RWPE2 (cell line): ENCODE data around the gene ATG16L1.

Experiments used
- ATAC-seq: fragments of 200-7000 bp; cut with Tn5 transposase; 3 replicates; pipeline ENCODE4 v1.9.1; 2021; ENCODE audit warnings: low read depth
- DNase-seq: peaks from one replicate; pipeline ENCODE4 v3.0.0-alpha.2; 2020; ENCODE audit warnings: low spot score
- H3K27ac ChIP-seq: fragments of 450-650 bp; 2 replicates; pipeline ENCODE4 v1.5.1; 2017; ENCODE audit warnings: mild to moderate bottlenecking; ENCODE audit not compliant: poor library complexity, severe bottlenecking
- H3K27me3 ChIP-seq: fragments of 250-450 bp; sonication (Bioruptor Pico); 2 replicates; pipeline ENCODE4 v1.5.1; 2021; ENCODE audit warnings: mild to moderate bottlenecking, moderate library complexity; ENCODE audit not compliant: insufficient read depth, poor library complexity, severe bottlenecking
- H3K36me3 ChIP-seq: fragments of 250-450 bp; sonication (Bioruptor Pico); 2 replicates; pipeline ENCODE4 v1.5.1; 2020; ENCODE audit warnings: low read depth, mild to moderate bottlenecking, moderate library complexity
- H3K4me1 ChIP-seq: fragments of 250-450 bp; sonication (Bioruptor Pico); 2 replicates; pipeline ENCODE4 v1.5.1; 2021; ENCODE audit warnings: mild to moderate bottlenecking, moderate library complexity; ENCODE audit not compliant: insufficient read depth, poor library complexity, severe bottlenecking
- H3K4me3 ChIP-seq: fragments of 250-450 bp; sonication (Bioruptor Pico); 2 replicates; pipeline ENCODE4 v1.5.1; 2021; ENCODE audit warnings: mild to moderate bottlenecking, moderate library complexity; ENCODE audit not compliant: severe bottlenecking
- H3K9me3 ChIP-seq: fragments of 250-450 bp; sonication (Bioruptor Pico); 2 replicates; pipeline ENCODE4 v1.5.1; 2021; ENCODE audit warnings: mild to moderate bottlenecking, moderate library complexity; ENCODE audit not compliant: severe bottlenecking
- CTCF ChIP-seq: fragments of 450-650 bp; IDR thresholded peaks from one replicate; pipeline ENCODE4 v1.5.1; 2017; ENCODE audit warnings: mild to moderate bottlenecking, moderate library complexity; ENCODE audit not compliant: poor library complexity, severe bottlenecking

The ATG16L1 gene

DNA sequence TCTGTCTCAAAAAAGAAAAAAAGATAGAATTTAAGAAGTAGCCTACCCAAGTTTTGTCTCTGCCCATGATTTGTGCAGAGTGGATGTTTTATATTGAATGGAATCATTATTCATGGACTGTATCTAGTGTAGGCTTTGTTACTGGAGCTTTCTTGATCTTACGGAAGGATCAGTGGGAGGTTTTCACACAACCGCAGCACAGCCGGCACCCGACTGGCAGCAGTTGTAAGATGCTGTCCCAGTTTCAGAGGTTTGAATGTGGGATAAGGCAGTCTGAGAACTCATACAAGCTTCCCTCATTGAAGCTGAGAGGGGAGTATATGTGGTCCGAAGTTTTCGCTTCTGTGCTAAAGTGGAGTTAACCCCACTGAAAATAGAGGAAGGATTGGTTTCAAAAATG lies 36.4 kb downstream of the ATG16L1 start:
- DNase-seq = no peak

GRCh38 chr2:233288663-233289062 lies 37.2 kb downstream of the ATG16L1 start:
- no peak overlapping the region for H3K4me3 ChIP-seq
- no peaks in the 10 kb centered on the region for H3K4me1 ChIP-seq
- DNase-seq (no peak), ATAC-seq (no peak)
- no peak overlapping the region for H3K27ac ChIP-seq
- H3K27me3 ChIP-seq = no peaks in the 10 kb centered on the region
- H3K36me3 ChIP-seq = peaks cover 95% of the 10 kb centered on the region
- no peak for TF ChIP-seq CTCF
- H3K9me3 ChIP-seq = no peaks in the 10 kb centered on the region

More for the DNA sequence above, 36.4 kb downstream of the ATG16L1 start:
- no peak for ATAC-seq
- Histone ChIP-seq H3K4me1 (no peaks in the 10 kb centered on the region), H3K27ac (no peak overlapping the region), H3K36me3 (peaks cover 95% of the 10 kb centered on the region), H3K27me3 (no peaks in the 10 kb centered on the region), H3K4me3 (no peak overlapping the region), H3K9me3 (no peaks in the 10 kb centered on the region)
- no peak for TF ChIP-seq CTCF

GRCh38 chr2:233289648-233290047 lies 38.2 kb downstream of the ATG16L1 start:
- Histone ChIP-seq H3K9me3 (no peaks in the 10 kb centered on the region), H3K27me3 (no peaks in the 10 kb centered on the region), H3K36me3 (peaks cover 96% of the 10 kb centered on the region), H3K4me3 (no peak overlapping the region), H3K27ac (no peak overlapping the region), H3K4me1 (no peaks in the 10 kb centered on the region)
- no peak for TF ChIP-seq CTCF
- DNase-seq (no peak), ATAC-seq (no peak)

DNA sequence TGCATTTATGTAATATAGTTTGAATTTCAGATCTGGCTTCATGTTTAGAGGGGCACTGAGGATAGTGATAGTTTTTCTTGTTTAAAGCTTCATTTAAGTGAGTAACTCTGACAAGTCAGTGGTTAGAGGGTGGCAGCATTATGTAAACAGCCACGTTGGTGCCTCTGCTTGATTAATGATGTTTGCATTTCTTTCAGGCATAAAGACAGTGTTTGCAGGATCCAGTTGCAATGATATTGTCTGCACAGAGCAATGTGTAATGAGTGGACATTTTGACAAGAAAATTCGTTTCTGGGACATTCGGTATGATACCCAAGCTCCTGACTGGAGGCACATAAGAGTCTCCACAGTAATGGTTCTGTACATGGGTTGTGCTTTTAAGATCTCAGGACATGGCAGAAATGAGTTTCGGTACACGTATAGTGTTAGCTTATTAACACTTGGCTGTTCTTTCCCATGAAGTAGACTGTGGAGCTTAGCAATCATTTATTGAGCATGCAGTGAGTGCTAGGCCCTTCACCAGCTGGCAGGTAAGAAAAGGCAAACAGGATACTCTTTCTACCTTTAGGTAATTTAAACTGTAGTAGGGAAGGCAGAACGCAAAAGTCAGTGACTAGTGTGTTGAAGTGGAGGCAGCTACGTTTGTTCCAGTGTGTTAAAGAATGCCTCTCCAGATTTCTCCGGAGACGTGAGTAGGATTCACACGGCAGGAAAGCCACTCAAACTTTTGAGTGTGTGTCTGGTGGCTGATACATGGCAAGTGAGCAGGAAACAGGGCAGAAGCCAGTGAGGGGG lies 38.8 kb downstream of the ATG16L1 start:
- Histone ChIP-seq H3K4me1 (no peaks in the 10 kb centered on the region), H3K27ac (no peak overlapping the region), H3K4me3 (no peak overlapping the region), H3K27me3 (no peaks in the 10 kb centered on the region), H3K9me3 (no peaks in the 10 kb centered on the region), H3K36me3 (peaks cover 95% of the 10 kb centered on the region)
- ATAC-seq = no peak
- DNase-seq = no peak
- no peak for TF ChIP-seq CTCF

- Histone ChIP-seq H3K36me3 (peaks cover 47% of the 10 kb centered on the region), H3K4me1 (no peaks in the 10 kb centered on the region), H3K9me3 (no peaks in the 10 kb centered on the region), H3K27me3 (no peaks in the 10 kb centered on the region), H3K4me3 (no peak overlapping the region), H3K27ac (no peak overlapping the region)
- ATAC-seq (no peak), DNase-seq (no peak)
- no peak for TF ChIP-seq CTCF
Observed at GRCh38 chr2:233295891-233296290, 44.4 kb downstream of the ATG16L1 start.
